Astrocyte (in vitro differentiated cells and primary cell): Measurements from ENCODE around the gene RNF157.

Experiments used
- EZH2 ChIP-seq: IDR thresholded peaks from 2 replicates; pipeline ENCODE4 v1.6.1; 2012; ENCODE audit warnings: mild to moderate bottlenecking, low read length, inconsistent platforms; ENCODE audit not compliant: insufficient read depth
- TF ChIP-seq, protein P1 (sequence below): IDR thresholded peaks from 2 replicates; pipeline ENCODE4 v1.5.1; 2011; ENCODE audit warnings: low read depth, mild to moderate bottlenecking, inconsistent platforms, low read length, moderate library complexity; ENCODE audit not compliant: insufficient read depth

DNA sequence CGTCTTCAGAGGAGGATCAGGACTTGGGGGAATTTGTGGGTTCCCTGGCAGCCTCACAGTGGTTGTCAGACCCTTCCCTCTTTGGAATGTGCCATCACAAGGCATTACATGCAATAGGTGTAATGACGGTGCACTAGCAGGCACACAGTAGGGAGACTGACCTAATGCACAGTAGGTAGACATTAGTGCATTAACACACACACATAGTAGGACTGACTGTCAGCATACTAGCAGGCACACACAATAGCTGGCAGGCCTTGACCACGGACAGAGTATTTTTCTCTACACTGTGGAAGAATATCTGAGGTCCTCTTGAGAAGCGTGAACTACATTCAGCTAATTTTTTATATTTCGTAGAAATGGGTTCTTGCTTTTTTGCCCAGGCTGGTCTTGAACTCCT lies 14.0 kb upstream of the RNF157 start:
- TF ChIP-seq, protein P1, sequence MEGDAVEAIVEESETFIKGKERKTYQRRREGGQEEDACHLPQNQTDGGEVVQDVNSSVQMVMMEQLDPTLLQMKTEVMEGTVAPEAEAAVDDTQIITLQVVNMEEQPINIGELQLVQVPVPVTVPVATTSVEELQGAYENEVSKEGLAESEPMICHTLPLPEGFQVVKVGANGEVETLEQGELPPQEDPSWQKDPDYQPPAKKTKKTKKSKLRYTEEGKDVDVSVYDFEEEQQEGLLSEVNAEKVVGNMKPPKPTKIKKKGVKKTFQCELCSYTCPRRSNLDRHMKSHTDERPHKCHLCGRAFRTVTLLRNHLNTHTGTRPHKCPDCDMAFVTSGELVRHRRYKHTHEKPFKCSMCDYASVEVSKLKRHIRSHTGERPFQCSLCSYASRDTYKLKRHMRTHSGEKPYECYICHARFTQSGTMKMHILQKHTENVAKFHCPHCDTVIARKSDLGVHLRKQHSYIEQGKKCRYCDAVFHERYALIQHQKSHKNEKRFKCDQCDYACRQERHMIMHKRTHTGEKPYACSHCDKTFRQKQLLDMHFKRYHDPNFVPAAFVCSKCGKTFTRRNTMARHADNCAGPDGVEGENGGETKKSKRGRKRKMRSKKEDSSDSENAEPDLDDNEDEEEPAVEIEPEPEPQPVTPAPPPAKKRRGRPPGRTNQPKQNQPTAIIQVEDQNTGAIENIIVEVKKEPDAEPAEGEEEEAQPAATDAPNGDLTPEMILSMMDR, result no peak
- no peak for TF ChIP-seq EZH2
